T-helper 2 cell treated with Interferon-gamma antibody and Interleukin-4, amounts not matched to agents 5 μg/mL and 100 μg/mL, for 36 hours (primary cell): ENCODE results near the gene GPER1.
"Not testable (repeated sequence)": the region's sequence is repeated elsewhere in the genome, so short reads cannot be mapped to it uniquely, and the experiment has no call there.

Experiments used
- DNase-seq: peaks from one replicate; pipeline ENCODE4 v3.0.0; 2021; ENCODE audit warnings: low spot score
- H3K27ac Mint-ChIP-seq: one replicate; pipeline ENCODE4 v1.8.0; 2021; ENCODE audit warnings: mild to moderate bottlenecking, mixed read lengths
- H3K27me3 Mint-ChIP-seq: one replicate; pipeline ENCODE4 v1.8.0; 2021; ENCODE audit warnings: low read depth, mixed read lengths
- H3K36me3 Mint-ChIP-seq: one replicate; pipeline ENCODE4 v1.8.0; 2021; ENCODE audit warnings: low read depth, mixed read lengths
- H3K4me1 Mint-ChIP-seq: one replicate; pipeline ENCODE4 v1.8.0; 2021; ENCODE audit warnings: low read depth, mixed read lengths
- H3K4me3 Mint-ChIP-seq: one replicate; pipeline ENCODE4 v1.8.0; 2022; ENCODE audit warnings: mild to moderate bottlenecking, moderate library complexity, mixed read lengths
- H3K9me3 Mint-ChIP-seq: one replicate; pipeline ENCODE4 v1.8.0; 2021; ENCODE audit warnings: mixed read lengths

Gene GPER1

GRCh38 chr7:1071731-1072254 lies 16.1 kb upstream of the GPER1 start:
- H3K27me3 Mint-ChIP-seq: no peaks in the 10 kb centered on the region
- H3K4me1 Mint-ChIP-seq: no peaks in the 10 kb centered on the region
- H3K27ac Mint-ChIP-seq: no peak overlapping the region
- DNase-seq: no peak
- no peak overlapping the region for H3K4me3 Mint-ChIP-seq
- H3K36me3 Mint-ChIP-seq: no peaks in the 10 kb centered on the region
- peaks cover 4% of the 10 kb centered on the region for H3K9me3 Mint-ChIP-seq

GRCh38 chr7:1073142-1073977 lies 14.6 kb upstream of the GPER1 start:
- H3K27me3 Mint-ChIP-seq: no peaks in the 10 kb centered on the region

GRCh38 chr7:1074018-1074417 lies 13.9 kb upstream of the GPER1 start:
- not testable (repeated sequence) for H3K36me3 Mint-ChIP-seq, H3K4me1 Mint-ChIP-seq, H3K27ac Mint-ChIP-seq, H3K27me3 Mint-ChIP-seq, DNase-seq, H3K4me3 Mint-ChIP-seq, H3K9me3 Mint-ChIP-seq

More at GRCh38 chr7:1073142-1073977, 14.6 kb upstream of the GPER1 start:
- Mint-ChIP-seq H3K4me3 (no peak overlapping the region), H3K9me3 (peaks cover 4% of the 10 kb centered on the region), H3K27ac (no peak overlapping the region), H3K36me3 (no peaks in the 10 kb centered on the region), H3K4me1 (no peaks in the 10 kb centered on the region)
- DNase-seq: no peak

- Mint-ChIP-seq H3K36me3 (no peaks in the 10 kb centered on the region), H3K27ac (no peak overlapping the region), H3K27me3 (no peaks in the 10 kb centered on the region), H3K9me3 (peaks cover 4% of the 10 kb centered on the region), H3K4me1 (no peaks in the 10 kb centered on the region), H3K4me3 (no peak overlapping the region)
- DNase-seq: no peak
Observed at GRCh38 chr7:1074593-1075431, 13.1 kb upstream of the GPER1 start.

- Mint-ChIP-seq H3K9me3 (no peaks in the 10 kb centered on the region), H3K4me3 (no peak overlapping the region), H3K27me3 (no peaks in the 10 kb centered on the region), H3K36me3 (no peaks in the 10 kb centered on the region), H3K4me1 (no peaks in the 10 kb centered on the region), H3K27ac (no peak overlapping the region)
- DNase-seq: no peak
Observed at GRCh38 chr7:1076184-1077072, 11.5 kb upstream of the GPER1 start.

GRCh38 chr7:1078519-1078918 lies 9.4 kb upstream of the GPER1 start:
- no peak for DNase-seq
- H3K9me3 Mint-ChIP-seq: no peaks in the 10 kb centered on the region
- no peaks in the 10 kb centered on the region for H3K4me1 Mint-ChIP-seq
- H3K36me3 Mint-ChIP-seq: no peaks in the 10 kb centered on the region
- H3K4me3 Mint-ChIP-seq: no peak overlapping the region
- no peak overlapping the region for H3K27ac Mint-ChIP-seq
- no peaks in the 10 kb centered on the region for H3K27me3 Mint-ChIP-seq

GRCh38 chr7:1078985-1079384 lies 8.9 kb upstream of the GPER1 start:
- no peaks in the 10 kb centered on the region for H3K9me3 Mint-ChIP-seq
- no peaks in the 10 kb centered on the region for H3K4me1 Mint-ChIP-seq
- no peaks in the 10 kb centered on the region for H3K36me3 Mint-ChIP-seq
- no peak overlapping the region for H3K27ac Mint-ChIP-seq
- no peak overlapping the region for H3K4me3 Mint-ChIP-seq
- DNase-seq: no peak
- H3K27me3 Mint-ChIP-seq: no peaks in the 10 kb centered on the region

GRCh38 chr7:1079546-1079945 lies 8.4 kb upstream of the GPER1 start:
- H3K27ac Mint-ChIP-seq: no peak overlapping the region

GRCh38 chr7:1080252-1080920 lies 7.5 kb upstream of the GPER1 start:
- Mint-ChIP-seq H3K9me3 (no peaks in the 10 kb centered on the region), H3K36me3 (no peaks in the 10 kb centered on the region), H3K27ac (no peak overlapping the region), H3K4me1 (no peaks in the 10 kb centered on the region), H3K4me3 (no peak overlapping the region), H3K27me3 (no peaks in the 10 kb centered on the region)
- no peak for DNase-seq

More at GRCh38 chr7:1079546-1079945, 8.4 kb upstream of the GPER1 start:
- Mint-ChIP-seq H3K4me3 (no peak overlapping the region), H3K4me1 (no peaks in the 10 kb centered on the region), H3K9me3 (no peaks in the 10 kb centered on the region), H3K36me3 (no peaks in the 10 kb centered on the region), H3K27me3 (no peaks in the 10 kb centered on the region)
- DNase-seq: no peak

GRCh38 chr7:1080921-1081255 lies 7.0 kb upstream of the GPER1 start:
- Mint-ChIP-seq H3K36me3 (no peaks in the 10 kb centered on the region), H3K4me3 (no peak overlapping the region), H3K4me1 (no peaks in the 10 kb centered on the region), H3K27me3 (no peaks in the 10 kb centered on the region), H3K9me3 (no peaks in the 10 kb centered on the region), H3K27ac (no peak overlapping the region)
- no peak for DNase-seq

- H3K4me3 Mint-ChIP-seq: no peak overlapping the region
- H3K27me3 Mint-ChIP-seq: no peaks in the 10 kb centered on the region
- H3K4me1 Mint-ChIP-seq: no peaks in the 10 kb centered on the region
- no peak for DNase-seq
- no peak overlapping the region for H3K27ac Mint-ChIP-seq
- H3K36me3 Mint-ChIP-seq: no peaks in the 10 kb centered on the region
- H3K9me3 Mint-ChIP-seq: no peaks in the 10 kb centered on the region
Observed at GRCh38 chr7:1081336-1081735, 6.6 kb upstream of the GPER1 start.

GRCh38 chr7:1081931-1082401 lies 5.9 kb upstream of the GPER1 start:
- Mint-ChIP-seq H3K9me3 (no peaks in the 10 kb centered on the region), H3K4me3 (no peak overlapping the region), H3K27ac (no peak overlapping the region), H3K4me1 (peaks cover 3% of the 10 kb centered on the region), H3K27me3 (no peaks in the 10 kb centered on the region), H3K36me3 (no peaks in the 10 kb centered on the region)
- no peak for DNase-seq
